HL-60/S4 (cell line): ENCODE data around the gene TNFRSF8.

Experiments used
- in situ Hi-C: fragments of 300-500 bp; cut with MboI; formaldehyde crosslinking; loops from 2 replicates; pipeline ENCODE4 v1.14.3; 2022; ENCODE audit warnings: low sequenced_read_pairs

TNFRSF8 gene

GRCh38 chr1:12059722-12060464 lies 3.2 kb upstream of the TNFRSF8 start:
- in situ Hi-C loops: no loop called here

DNA sequence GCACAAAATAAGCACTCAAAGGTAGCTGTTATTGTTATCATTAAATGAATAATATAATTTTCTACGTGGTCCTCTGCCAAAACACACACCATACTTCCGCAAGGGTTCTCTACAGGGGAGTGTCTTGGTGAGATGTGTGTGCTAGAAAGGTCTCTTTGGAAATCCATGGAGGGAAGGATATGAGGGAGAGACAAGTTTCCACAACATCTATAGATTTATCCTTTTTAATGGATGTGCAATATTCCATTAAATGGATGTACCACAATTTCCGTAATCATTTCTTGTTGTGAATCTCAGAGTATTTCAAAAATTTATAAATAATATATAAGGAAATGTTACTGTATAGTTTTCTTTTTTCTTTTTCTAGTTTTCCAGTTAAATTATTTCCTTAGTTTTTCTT lies 2.6 kb upstream of the TNFRSF8 start:
- in situ Hi-C loops: no loop called here

- in situ Hi-C loops: no loop called here
These were observed 1.2 kb downstream of the TNFRSF8 start for GRCh38 chr1:12064073-12064969.

DNA sequence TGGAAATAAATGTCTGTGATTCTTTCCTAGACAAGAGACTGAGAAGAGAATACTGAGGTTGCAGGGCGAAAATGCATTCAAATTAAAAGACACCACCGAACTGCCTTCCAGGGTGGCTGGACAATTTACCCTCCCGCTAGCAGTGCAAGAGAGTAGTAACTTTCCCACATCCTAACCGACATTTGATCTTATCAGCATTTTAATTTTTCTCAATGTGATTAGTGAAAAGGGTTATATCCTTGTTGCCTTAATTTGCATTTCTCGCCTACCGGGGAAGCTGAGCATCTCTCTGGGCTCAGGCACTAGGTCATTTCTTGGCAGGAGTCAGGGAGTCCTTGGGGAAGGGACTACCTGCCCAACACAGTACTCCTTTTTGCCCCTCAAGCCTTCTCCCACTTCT lies 2.8 kb downstream of the TNFRSF8 start:
- in situ Hi-C loops: no loop called here

- in situ Hi-C loops: no loop called here
These were observed 5.1 kb downstream of the TNFRSF8 start for GRCh38 chr1:12067900-12068821.

DNA sequence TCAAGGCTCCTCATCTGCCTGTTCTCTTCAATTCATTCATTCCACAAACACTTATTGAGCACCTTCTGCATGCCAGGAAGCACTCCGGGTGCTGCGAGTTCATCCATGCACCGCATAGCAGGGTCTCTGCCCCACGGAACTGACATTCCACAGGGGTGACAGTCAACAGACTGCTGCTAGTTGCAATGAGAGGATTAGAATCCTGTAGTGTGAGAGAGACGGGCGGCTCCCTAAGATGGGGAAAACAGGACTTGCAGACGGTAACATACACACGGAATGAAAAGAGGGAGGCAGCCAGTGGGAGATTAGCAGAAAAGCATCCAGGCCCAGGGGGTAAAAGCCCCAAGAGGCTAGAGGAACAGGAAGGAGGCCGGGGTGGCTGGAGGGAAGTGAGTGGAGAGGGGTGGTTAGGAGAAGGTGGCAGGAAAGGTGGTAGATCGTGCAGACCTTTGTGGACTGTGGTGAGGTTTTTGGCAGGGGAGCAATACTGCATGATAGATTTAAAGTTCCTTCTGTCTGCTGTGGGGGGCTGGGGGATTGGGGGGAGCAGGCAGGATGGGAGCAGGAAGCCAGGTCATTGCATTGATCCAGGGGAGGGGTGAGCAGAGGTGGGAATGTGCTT lies 6.6 kb downstream of the TNFRSF8 start:
- in situ Hi-C loops: no loop called here

GRCh38 chr1:12071892-12072291 lies 8.8 kb downstream of the TNFRSF8 start:
- in situ Hi-C loops: no loop called here

DNA sequence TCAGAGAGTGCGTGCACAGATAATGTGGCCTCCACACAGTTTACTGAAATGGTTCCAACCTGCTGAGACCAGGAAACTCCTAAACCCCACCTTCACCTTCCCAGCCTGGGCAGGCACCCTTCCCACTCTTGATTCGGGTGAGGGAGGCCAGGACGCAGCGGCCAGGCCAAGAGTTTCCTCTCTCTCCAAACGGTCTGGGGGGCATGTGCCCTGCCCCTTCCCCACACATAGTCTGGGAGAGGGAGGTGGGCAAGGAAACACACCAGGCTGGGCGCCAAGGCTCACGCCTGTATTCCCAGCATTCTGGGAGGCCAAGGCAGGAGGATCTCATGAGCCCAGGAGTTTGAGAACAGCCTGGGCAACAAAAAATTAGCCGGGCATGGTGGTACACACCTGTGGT lies 9.6 kb downstream of the TNFRSF8 start:
- in situ Hi-C loops: no loop called here

- in situ Hi-C loops: no loop called here
These were observed 10.7 kb downstream of the TNFRSF8 start for GRCh38 chr1:12073796-12074195.

DNA sequence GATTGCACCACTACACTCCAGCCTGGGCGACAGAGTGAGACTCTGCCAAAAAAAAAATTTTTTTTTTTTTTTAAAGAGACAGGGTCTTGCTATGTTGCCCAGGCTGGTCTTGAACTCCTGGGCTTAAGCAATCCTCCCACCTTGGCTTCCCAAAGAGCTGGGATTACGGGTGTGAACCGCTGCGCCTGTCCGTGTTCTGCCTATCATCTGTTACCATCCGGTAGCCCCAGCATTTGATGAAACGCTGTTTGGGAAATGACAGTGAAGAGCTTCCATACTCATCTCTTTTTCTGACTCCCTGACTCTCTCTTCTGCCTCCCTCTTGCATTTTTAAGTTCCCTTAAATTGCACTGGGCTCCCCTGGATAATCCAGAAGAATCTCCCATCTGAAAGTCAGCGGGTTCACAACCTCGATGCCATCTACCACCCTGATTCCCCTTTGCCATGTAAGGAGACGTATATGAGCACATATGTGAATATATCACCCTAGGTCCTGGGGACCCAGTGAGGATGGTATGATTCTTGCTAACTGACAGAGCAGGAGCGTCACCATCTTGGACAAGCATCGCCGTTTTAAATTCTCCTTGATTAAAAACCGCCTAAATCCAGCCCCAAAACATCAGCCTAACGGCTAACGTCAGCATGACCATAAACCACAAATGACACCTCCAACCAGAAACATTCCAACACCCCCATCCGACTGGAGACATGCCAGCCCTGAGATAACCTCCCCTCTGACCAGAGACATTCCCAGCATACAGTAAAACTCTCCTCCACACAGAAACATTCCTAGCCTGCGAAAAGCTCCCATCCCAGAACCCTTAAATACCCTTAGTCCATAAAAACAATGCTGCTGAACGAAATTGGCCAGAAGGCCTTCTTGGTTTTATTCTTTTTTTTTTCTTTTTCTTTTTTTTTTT lies 12.4 kb downstream of the TNFRSF8 start:
- in situ Hi-C loops: no loop called here

GRCh38 chr1:12076425-12077005 lies 13.4 kb downstream of the TNFRSF8 start:
- in situ Hi-C loops: no loop called here

- in situ Hi-C loops: no loop called here
These were observed 15.5 kb downstream of the TNFRSF8 start for GRCh38 chr1:12078575-12078937.

DNA sequence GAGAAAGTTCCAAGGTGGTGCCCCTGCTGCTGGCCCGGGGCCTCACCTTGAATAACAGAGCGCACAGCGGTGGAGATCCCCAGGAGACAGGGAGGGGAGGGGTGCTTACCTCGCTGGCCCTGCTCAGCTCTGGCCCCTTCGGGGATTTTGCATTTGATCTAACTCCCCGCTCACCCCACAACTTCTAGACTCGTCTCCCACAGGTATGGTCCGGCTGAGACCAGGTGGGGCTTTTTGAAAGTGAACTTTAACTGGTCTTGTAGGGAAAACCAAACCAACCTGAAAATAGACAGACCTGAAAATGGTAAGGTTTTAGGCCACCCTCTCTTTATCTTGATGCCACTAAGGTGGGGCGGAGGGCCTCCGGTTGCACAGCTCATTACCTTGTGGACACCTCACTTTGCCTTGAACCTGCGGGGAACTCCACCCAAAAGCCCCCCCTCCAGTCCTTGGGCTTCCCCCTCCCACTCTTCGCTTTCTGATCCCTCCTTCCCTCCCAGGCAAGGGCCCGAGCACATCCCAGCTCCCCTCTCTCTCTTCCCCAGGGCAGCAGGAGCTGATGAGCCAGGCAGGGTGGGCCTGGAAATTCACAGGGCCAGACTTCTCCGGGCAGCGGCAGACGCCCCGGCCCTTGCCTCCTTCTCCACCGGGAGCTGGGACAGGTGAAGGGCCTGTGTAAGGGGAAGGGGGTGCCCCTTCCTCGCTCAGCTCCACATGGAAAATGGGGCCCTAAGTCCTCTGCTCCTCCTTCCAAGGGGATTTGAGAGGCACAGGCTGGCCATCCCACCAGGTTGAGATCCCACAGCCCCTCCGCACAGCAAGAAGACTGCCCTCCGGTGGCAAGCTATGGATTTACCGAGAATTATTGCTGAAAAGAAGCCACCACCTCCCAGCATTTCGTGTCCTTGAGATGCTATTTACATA lies 16.1 kb downstream of the TNFRSF8 start:
- in situ Hi-C loops: no loop called here

- in situ Hi-C loops: no loop called here
These were observed 17.1 kb downstream of the TNFRSF8 start for GRCh38 chr1:12080156-12080555.

- in situ Hi-C loops: no loop called here
These were observed 17.9 kb downstream of the TNFRSF8 start for GRCh38 chr1:12080773-12081556.

DNA sequence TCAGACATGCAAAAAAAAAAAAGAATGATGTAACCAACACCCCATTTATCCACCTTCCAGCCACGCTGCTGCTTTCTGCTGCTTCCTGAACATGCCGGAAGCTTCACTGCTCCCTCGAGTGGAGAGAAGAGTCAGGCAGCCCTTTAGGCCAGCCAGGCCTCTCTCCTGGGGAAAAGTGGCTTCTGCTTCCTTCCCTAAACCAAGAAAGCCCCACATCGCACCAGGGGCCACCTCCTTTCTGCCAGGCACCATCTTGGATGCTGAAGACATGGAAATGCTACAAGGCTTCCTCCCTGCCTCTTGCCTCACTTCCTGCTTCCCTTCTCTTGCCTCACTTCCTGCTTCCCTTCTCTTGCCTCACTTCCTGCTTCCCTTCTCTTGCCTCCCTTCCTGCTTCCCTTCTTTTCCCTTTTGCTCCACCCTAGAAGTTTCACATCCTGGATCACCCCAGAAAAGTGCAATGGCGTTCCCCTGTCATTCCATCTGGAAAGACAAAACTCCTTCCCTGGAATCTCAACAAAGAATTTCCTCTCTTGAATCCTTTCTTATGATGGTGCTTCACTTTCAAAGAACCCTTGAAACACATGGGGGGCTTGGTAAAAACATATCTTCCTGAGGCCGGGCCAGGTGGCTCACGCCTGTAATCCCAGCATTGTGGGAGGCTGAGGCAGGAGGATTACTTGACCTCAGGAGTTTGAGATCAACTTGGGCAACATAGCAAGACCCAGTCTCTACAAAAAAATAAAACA lies 18.7 kb downstream of the TNFRSF8 start:
- in situ Hi-C loops: no loop called here

GRCh38 chr1:12082988-12083387 lies 19.9 kb downstream of the TNFRSF8 start:
- in situ Hi-C loops: no loop called here
